ENCODE data around the gene SCARB1. TPM values are rescaled to one million over a fixed set of nuclear protein-coding genes. Genes with fewer than 3 reads are reported as not detected.

Gene SCARB1
- total and polyA plus RNA-seq, 2 donors, result 7.8 to 39.6 TPM

DNA sequence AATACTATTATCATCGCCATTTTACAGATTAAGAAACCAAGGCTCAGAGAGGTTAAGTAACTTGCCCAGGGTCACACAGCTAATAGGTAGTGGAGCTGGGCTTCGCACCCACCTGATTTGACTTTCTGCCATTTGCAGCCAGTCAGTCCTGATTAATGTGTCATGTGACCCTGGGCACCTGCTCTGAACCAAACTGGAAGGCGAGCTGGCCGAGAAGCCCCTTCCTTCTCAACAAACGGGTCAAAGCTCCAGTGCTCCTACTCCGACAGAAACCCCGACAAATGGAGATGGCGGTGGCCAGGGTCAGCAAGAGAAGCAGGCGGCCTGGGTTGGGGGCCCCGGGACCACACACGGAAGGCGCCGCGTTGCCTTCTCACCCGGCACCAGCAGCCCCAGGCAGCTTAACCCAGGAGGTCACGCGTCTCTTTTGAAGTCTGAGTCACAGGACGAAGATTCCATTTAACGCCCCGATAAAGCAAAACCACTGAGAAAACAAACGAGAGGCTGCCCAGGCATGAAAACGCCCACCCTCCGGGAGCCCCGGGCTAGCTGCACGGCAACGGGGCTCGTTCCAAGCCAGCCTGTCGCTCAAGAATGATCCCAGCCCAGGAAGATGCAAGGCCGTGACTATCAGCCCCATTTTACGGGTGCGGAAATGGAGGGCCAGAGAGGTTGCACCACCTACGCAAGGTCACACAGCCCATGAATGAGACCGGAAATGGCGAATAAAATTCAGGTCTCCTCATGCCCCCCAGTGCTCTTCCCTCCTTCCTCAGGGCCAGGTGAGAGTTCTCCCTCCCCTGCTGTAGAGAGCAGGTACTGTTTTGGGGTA, 124.8 kb downstream of the SCARB1 start:
- H3K27ac ChIP-seq (ENCODE audit: low read depth), result no peak overlapping the region
- 51% methylated on average over 34 of the region's 34 CpGs for WGBS

GRCh38 chr12:124737772-124738635, 125.7 kb downstream of the SCARB1 start:
- H3K4me3 ChIP-seq (ENCODE audit: low read depth, low read length), result no peak overlapping the region
- 85% methylated on average over 15 of the region's 15 CpGs for WGBS
- DNase-seq (ENCODE audit: extremely low spot score), result no peak
- no peak overlapping the region for H3K27ac ChIP-seq (ENCODE audit: low read depth)
- no peaks in the 10 kb centered on the region for H3K4me1 ChIP-seq (ENCODE audit: insufficient read depth)
- H3K36me3 ChIP-seq (ENCODE audit: insufficient read depth), result no peaks in the 10 kb centered on the region

More for the DNA sequence above, 124.8 kb downstream of the SCARB1 start:
- no peak overlapping the region for H3K4me3 ChIP-seq (ENCODE audit: low read depth, low read length)
- no peaks in the 10 kb centered on the region for H3K36me3 ChIP-seq (ENCODE audit: insufficient read depth)
- H3K4me1 ChIP-seq (ENCODE audit: insufficient read depth), result no peaks in the 10 kb centered on the region
- no peak for DNase-seq (ENCODE audit: extremely low spot score)

DNA sequence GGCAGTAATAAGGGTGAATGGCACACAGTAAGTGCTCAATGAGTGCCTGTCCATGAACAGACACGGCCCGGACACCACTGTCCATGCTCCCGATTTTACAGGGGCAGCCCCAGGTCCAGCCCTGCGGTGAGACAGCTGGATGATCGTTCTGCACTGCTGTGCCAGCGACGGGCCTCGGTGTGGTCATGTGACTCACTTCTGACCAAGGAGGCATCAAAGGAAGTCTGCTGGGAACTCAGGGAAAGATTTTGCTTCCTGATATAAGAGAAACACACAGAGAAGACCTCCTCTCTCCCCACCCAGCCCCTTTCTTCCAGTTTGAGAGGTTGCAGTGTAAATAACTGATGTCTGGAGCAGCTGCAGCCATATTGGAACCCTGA, 126.6 kb downstream of the SCARB1 start:
- DNase-seq (ENCODE audit: extremely low spot score), result no peak
- Histone ChIP-seq H3K27ac (ENCODE audit: low read depth) (no peak overlapping the region), H3K4me3 (ENCODE audit: low read depth, low read length) (no peak overlapping the region), H3K36me3 (ENCODE audit: insufficient read depth) (no peaks in the 10 kb centered on the region), H3K4me1 (ENCODE audit: insufficient read depth) (no peaks in the 10 kb centered on the region)
- WGBS, result 77% methylated on average over 8 of the region's 8 CpGs

DNA sequence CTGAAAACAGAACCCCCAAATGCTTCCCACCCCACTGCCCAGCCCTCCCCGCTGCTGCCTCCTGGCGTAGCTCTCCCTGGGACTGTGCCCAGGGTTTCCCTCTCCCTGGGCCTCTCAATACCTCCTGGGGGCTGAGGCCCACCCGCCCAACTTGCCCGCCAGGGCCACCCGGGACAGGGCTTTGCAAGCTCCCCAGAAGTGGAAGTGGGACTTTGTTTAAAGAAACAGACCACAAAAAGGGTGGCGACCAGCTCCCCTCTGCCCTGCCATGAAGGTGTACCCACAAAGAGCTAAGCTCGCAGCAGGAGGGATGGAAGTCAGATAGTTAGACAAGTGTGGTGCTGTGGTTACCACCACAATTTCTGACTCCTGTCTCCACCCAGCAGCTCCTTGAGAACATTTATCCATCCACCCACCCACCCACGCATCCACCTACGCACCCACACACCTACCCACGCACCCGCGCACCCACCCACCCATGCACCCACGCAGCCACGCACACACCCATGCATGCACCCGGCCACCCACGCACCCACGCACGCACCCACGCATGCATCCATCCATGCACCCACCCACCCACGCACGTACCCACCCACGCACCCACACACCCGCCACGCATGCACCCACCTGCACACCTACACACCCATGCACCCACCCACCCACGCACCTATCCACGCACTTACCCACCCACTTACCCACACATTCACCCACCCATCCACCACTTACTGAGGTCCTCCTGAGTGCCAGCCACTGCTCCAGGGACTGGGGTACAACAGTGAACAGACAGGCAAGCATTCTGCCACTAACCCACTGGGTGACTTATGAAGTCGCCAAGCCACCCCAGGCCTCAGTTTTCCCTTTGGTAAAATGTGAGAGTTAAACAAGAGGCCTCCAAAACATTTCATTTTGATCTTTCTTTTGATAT, 127.3 kb downstream of the SCARB1 start:
- no peaks in the 10 kb centered on the region for H3K36me3 ChIP-seq (ENCODE audit: insufficient read depth)
- no peaks in the 10 kb centered on the region for H3K4me1 ChIP-seq (ENCODE audit: insufficient read depth)
- H3K4me3 ChIP-seq (ENCODE audit: low read depth, low read length), result no peak overlapping the region
- whole genome bisulfite sequencing, result 80% methylated on average over 27 of the region's 27 CpGs
- no peak for DNase-seq (ENCODE audit: extremely low spot score)
- no peak overlapping the region for H3K27ac ChIP-seq (ENCODE audit: low read depth)

GRCh38 chr12:124734224-124734788, 129.4 kb downstream of the SCARB1 start:
- no peak for DNase-seq (ENCODE audit: extremely low spot score)
- Histone ChIP-seq H3K36me3 (ENCODE audit: insufficient read depth) (no peaks in the 10 kb centered on the region), H3K27ac (ENCODE audit: low read depth) (no peak overlapping the region), H3K4me3 (ENCODE audit: low read depth, low read length) (no peak overlapping the region), H3K4me1 (ENCODE audit: insufficient read depth) (no peaks in the 10 kb centered on the region)
- 82% methylated on average over 22 of the region's 22 CpGs for WGBS

DNA sequence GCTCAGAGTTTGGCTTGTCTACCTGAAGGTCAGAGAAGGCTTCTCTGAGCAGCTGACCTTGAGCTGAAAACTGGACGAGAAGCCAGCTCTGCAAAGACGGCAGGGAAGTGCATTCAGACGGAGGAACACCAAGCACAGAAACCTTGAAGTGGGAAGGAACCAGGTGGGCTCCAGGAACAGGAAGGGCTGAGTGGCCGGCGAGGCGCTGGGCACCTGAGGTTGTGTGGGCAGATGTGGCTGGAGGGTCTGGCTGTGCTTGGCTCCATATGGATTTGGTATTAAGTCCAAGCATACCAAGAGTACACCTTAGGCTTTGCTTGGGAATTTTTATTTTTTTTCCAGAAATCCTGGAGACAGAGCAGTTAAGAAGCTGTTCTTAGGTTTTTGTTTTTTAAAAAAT, 130.6 kb downstream of the SCARB1 start:
- DNase-seq (ENCODE audit: extremely low spot score), result no peak
- Histone ChIP-seq H3K27ac (ENCODE audit: low read depth) (no peak overlapping the region), H3K4me3 (ENCODE audit: low read depth, low read length) (no peak overlapping the region), H3K36me3 (ENCODE audit: insufficient read depth) (no peaks in the 10 kb centered on the region), H3K4me1 (ENCODE audit: insufficient read depth) (no peaks in the 10 kb centered on the region)
- 83% methylated on average over 6 of the region's 6 CpGs for WGBS

DNA sequence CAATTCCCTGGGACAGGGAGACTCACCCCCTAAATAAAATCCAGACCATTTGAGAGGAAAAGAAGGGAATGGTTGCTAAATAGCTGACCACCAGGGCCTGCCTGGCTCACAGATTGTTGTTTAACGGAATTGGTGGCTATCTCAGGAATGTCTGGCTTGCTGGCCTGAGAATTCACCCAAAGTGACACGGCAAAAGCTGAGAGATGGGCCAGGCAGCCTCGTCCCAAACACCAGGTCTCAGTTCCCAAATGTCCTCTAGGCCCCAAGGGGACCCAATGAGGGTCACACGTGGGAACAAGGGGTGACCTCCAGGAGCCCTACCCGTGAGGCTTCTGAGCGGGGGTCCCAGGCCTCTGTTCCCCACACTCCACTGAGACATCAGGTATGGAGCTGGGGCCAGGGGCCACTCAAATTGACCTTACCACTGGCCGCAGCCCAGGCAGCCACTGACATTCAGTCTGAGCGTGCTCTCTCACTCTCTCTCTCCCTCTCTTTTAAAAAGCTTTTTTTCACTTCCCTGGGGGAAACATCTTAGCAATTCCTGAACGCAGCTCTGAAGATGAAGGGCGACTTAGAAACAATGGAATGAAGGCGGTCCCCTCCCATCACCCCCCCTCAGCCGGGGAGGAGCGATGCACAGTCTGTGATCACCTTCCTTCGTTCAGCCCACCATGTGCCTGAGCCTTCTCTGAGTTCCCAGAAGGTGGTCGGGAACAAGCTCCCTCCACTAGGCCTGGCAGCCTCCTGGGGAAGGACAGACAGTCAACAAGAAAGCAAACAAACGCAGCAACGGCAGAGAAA, 131.2 kb downstream of the SCARB1 start:
- H3K4me3 ChIP-seq (ENCODE audit: low read depth, low read length), result no peak overlapping the region
- H3K27ac ChIP-seq (ENCODE audit: low read depth), result no peak overlapping the region
- no peaks in the 10 kb centered on the region for H3K36me3 ChIP-seq (ENCODE audit: insufficient read depth)
- WGBS, result 68% methylated on average over 17 of the region's 17 CpGs
- no peaks in the 10 kb centered on the region for H3K4me1 ChIP-seq (ENCODE audit: insufficient read depth)
- DNase-seq (ENCODE audit: extremely low spot score), result no peak

DNA sequence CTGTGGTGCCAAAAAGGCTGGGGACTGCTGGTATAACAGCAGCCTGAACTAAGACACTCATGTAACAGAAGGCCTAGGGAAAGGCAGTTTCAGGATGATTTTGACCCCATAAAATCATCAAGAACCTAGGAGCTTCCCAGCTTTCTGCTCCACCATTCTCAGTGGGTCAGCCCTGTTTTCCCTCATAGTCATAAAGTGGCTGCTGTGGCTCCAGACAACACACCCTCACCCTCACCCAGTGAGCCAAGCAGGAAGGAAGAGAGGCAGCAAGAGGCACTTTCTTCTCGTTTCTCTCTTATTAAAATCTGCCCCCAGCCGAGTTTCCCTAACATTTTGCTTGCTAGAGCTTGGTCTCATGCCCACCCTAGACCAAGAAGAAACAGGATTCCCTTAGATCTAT, 131.8 kb downstream of the SCARB1 start:
- Histone ChIP-seq H3K4me1 (ENCODE audit: insufficient read depth) (no peaks in the 10 kb centered on the region), H3K4me3 (ENCODE audit: low read depth, low read length) (no peak overlapping the region), H3K27ac (ENCODE audit: low read depth) (no peak overlapping the region), H3K36me3 (ENCODE audit: insufficient read depth) (no peaks in the 10 kb centered on the region)
- 97% methylated on average over 2 of the region's 2 CpGs for whole genome bisulfite sequencing
- DNase-seq (ENCODE audit: extremely low spot score), result no peak

DNA sequence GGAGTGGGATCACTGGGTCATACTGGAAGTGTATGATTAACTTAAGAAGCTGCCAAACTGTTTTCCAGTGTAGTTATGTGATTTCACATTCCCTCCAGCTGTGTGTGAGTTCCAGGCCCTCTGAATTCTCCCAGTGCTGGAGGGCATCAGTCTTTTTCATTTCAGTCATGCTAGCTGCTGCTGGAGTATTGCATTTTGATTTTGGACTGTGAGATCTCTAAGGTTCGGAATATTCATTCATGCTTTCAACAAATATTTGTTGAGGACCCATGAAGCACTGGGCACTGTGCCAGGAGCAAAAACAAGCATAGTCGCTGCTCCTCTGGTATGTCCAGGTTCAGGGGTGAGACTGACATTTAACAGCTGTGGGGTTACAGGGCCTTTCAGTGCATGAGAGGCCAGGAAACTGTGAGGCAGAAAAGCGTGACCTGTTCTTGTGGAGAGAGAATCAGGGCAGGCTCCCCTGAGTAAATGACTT, 133.2 kb downstream of the SCARB1 start:
- H3K4me3 ChIP-seq (ENCODE audit: low read depth, low read length), result no peak overlapping the region
- no peaks in the 10 kb centered on the region for H3K4me1 ChIP-seq (ENCODE audit: insufficient read depth)
- 22% methylated on average over 3 of the region's 3 CpGs for WGBS
- no peak overlapping the region for H3K27ac ChIP-seq (ENCODE audit: low read depth)
- no peaks in the 10 kb centered on the region for H3K36me3 ChIP-seq (ENCODE audit: insufficient read depth)
- DNase-seq (ENCODE audit: extremely low spot score), result no peak

GRCh38 chr12:124727922-124728321, 135.7 kb downstream of the SCARB1 start:
- Histone ChIP-seq H3K4me3 (ENCODE audit: low read depth, low read length) (no peak overlapping the region), H3K4me1 (ENCODE audit: insufficient read depth) (no peaks in the 10 kb centered on the region), H3K36me3 (ENCODE audit: insufficient read depth) (no peaks in the 10 kb centered on the region), H3K27ac (ENCODE audit: low read depth) (no peak overlapping the region)
- no peak for DNase-seq (ENCODE audit: extremely low spot score)
- WGBS, result 83% methylated on average over 10 of the region's 10 CpGs

- 66% methylated on average over 18 of the region's 18 CpGs for WGBS
- Histone ChIP-seq H3K4me1 (ENCODE audit: insufficient read depth) (no peaks in the 10 kb centered on the region), H3K36me3 (ENCODE audit: insufficient read depth) (no peaks in the 10 kb centered on the region), H3K27ac (ENCODE audit: low read depth) (no peak overlapping the region), H3K4me3 (ENCODE audit: low read depth, low read length) (no peak overlapping the region)
- DNase-seq (ENCODE audit: extremely low spot score), result no peak
Observed at GRCh38 chr12:124727264-124727800, 136.3 kb downstream of the SCARB1 start.
